ENCODE data around the gene FTCD.

DNA sequence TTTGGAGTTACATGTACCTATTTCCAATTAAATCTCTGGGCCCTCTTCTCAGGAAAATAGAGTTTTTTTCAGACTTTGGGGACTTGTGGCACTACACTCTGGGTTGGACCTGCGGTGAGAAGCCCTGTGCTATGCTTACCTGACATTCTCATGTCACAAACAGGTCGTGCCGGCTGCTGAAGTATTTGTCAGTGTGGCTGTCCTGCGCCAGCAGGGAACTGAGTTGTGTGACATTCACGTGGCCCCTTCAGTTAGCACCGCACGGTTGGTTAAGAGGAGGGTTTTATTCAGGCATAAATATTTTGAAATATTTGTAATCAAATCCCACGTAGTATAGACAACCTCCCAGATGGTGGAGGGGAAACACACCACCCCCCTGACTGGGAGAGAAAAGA is 63.8 kb downstream of the FTCD start:
- TF ChIP-seq POLR2A (IDR thresholded peaks at IDR 0.05) (no peak), CTCF (IDR thresholded peaks at IDR 0.05 in 8 of 11, conservative IDR thresholded peaks at IDR 0.05 in 3 of 11) (no peak), POLR2AphosphoS5 (IDR thresholded peaks at IDR 0.05) (no peak)
